ENCODE data around the gene HAUS7.

Gene HAUS7

GRCh38 chrX:153411255-153411987, 59.0 kb downstream of the HAUS7 start, which contains the start of gene ZFP92:
Gene ZFP92, plus strand, starts transcription at chrX:153411472. Its CDS starts 6,851 bp downstream, at chrX:153418323.
- ChIA-PET POLR2A (ENCODE audit: low non-redundant PET) (no interaction called here), CTCF (no interaction called here)
- H3K27ac ChIP-seq: no peak within 1 kb of the TSS
- DNase-seq (ENCODE audit: low spot score): no peak
- TF ChIP-seq CTCF (conservative IDR thresholded peaks at IDR 0.05; ENCODE audit: low read depth): no peak

- no peak overlapping the region for H3K27ac ChIP-seq
- POLR2A ChIA-PET (ENCODE audit: low non-redundant PET): no interaction called here
- CTCF ChIA-PET: no interaction called here
- DNase-seq (ENCODE audit: low spot score): no peak
- no peak for TF ChIP-seq CTCF (conservative IDR thresholded peaks at IDR 0.05; ENCODE audit: low read depth)
Measured at GRCh38 chrX:153410888-153411254, 59.5 kb downstream of the HAUS7 start.

- no peak for TF ChIP-seq CTCF (conservative IDR thresholded peaks at IDR 0.05; ENCODE audit: low read depth)
- POLR2A ChIA-PET (ENCODE audit: low non-redundant PET): no interaction called here
- DNase-seq (ENCODE audit: low spot score): no peak
- no peak overlapping the region for H3K27ac ChIP-seq
- CTCF ChIA-PET: no interaction called here
Measured at GRCh38 chrX:153410373-153410772, 60.0 kb downstream of the HAUS7 start.

- POLR2A ChIA-PET (ENCODE audit: low non-redundant PET): no interaction called here
- H3K27ac ChIP-seq: no peak overlapping the region
- CTCF ChIA-PET: no interaction called here
- no peak for TF ChIP-seq CTCF (conservative IDR thresholded peaks at IDR 0.05; ENCODE audit: low read depth)
- no peak for DNase-seq (ENCODE audit: low spot score)
Measured at GRCh38 chrX:153409414-153410101, 60.8 kb downstream of the HAUS7 start.

- DNase-seq (ENCODE audit: low spot score): no peak
- POLR2A ChIA-PET (ENCODE audit: low non-redundant PET): no interaction called here
- TF ChIP-seq CTCF (conservative IDR thresholded peaks at IDR 0.05; ENCODE audit: low read depth): no peak
- CTCF ChIA-PET: no interaction called here
- no peak overlapping the region for H3K27ac ChIP-seq
Measured at GRCh38 chrX:153408871-153409351, 61.5 kb downstream of the HAUS7 start.

GRCh38 chrX:153408221-153408721, 62.1 kb downstream of the HAUS7 start:
- ChIA-PET POLR2A (ENCODE audit: low non-redundant PET) (no interaction called here), CTCF (no interaction called here)
- TF ChIP-seq CTCF (conservative IDR thresholded peaks at IDR 0.05; ENCODE audit: low read depth): no peak
- DNase-seq (ENCODE audit: low spot score): no peak
- no peak overlapping the region for H3K27ac ChIP-seq

Measured in RWPE1 (cell line).